ENCODE data around the gene AK8.
A peak's percentile ranks its signal among the peaks of the same experiment; 100 is the strongest.

AK8 gene

GRCh38 chr9:132749306-132749705 lies 128.8 kb downstream of the AK8 start:
- Histone ChIP-seq H3K27ac (ENCODE audit: low read depth in 2 of 2, low read length in 2 of 2) (no peak overlapping the region), H3K4me3 (ENCODE audit: low read length in 2 of 2) (no peak overlapping the region), H3K27me3 (ENCODE audit: control insufficient read depth in 2 of 2, insufficient read depth in 2 of 2, low read length in 2 of 2) (peaks cover 8 to 9% of the 10 kb centered on the region in 2 donors), H3K9me3 (ENCODE audit: control insufficient read depth in 2 of 2, low read length in 2 of 2) (no peaks in the 10 kb centered on the region), H3K36me3 (ENCODE audit: control insufficient read depth in 2 of 2, insufficient read depth in 2 of 2, low read length in 2 of 2) (no peaks in the 10 kb centered on the region), H3K9ac (ENCODE audit: low read depth in 1 of 2, low read length in 2 of 2) (no peak overlapping the region), H3K4me1 (ENCODE audit: control insufficient read depth in 2 of 2, insufficient read depth in 2 of 2, low read length in 2 of 2) (no peaks in the 10 kb centered on the region)

GRCh38 chr9:132748450-132748849 lies 129.6 kb downstream of the AK8 start:
- Histone ChIP-seq H3K4me3 (ENCODE audit: low read length in 2 of 2) (no peak overlapping the region), H3K27me3 (ENCODE audit: control insufficient read depth in 2 of 2, insufficient read depth in 2 of 2, low read length in 2 of 2) (peaks cover 13 to 15% of the 10 kb centered on the region in 2 donors), H3K27ac (ENCODE audit: low read depth in 2 of 2, low read length in 2 of 2) (no peak overlapping the region), H3K9ac (ENCODE audit: low read depth in 1 of 2, low read length in 2 of 2) (no peak overlapping the region), H3K9me3 (ENCODE audit: control insufficient read depth in 2 of 2, low read length in 2 of 2) (no peaks in the 10 kb centered on the region), H3K4me1 (ENCODE audit: control insufficient read depth in 2 of 2, insufficient read depth in 2 of 2, low read length in 2 of 2) (no peaks in the 10 kb centered on the region), H3K36me3 (ENCODE audit: control insufficient read depth in 2 of 2, insufficient read depth in 2 of 2, low read length in 2 of 2) (no peaks in the 10 kb centered on the region)

GRCh38 chr9:132745756-132746709 lies 132.1 kb downstream of the AK8 start:
- H3K9ac ChIP-seq (ENCODE audit: low read depth in 1 of 2, low read length in 2 of 2), result no peak overlapping the region
- H3K4me3 ChIP-seq (ENCODE audit: low read length in 2 of 2), result no peak overlapping the region
- H3K4me1 ChIP-seq (ENCODE audit: control insufficient read depth in 2 of 2, insufficient read depth in 2 of 2, low read length in 2 of 2), result no peaks in the 10 kb centered on the region
- H3K27me3 ChIP-seq (ENCODE audit: control insufficient read depth in 2 of 2, insufficient read depth in 2 of 2, low read length in 2 of 2), result peaks cover 15 to 17% of the 10 kb centered on the region in 2 donors
- H3K27ac ChIP-seq (ENCODE audit: low read depth in 2 of 2, low read length in 2 of 2), result no peak overlapping the region
- no peaks in the 10 kb centered on the region for H3K9me3 ChIP-seq (ENCODE audit: control insufficient read depth in 2 of 2, low read length in 2 of 2)
- no peaks in the 10 kb centered on the region for H3K36me3 ChIP-seq (ENCODE audit: control insufficient read depth in 2 of 2, insufficient read depth in 2 of 2, low read length in 2 of 2)

GRCh38 chr9:132744881-132745755 lies 133.0 kb downstream of the AK8 start:
- H3K4me3 ChIP-seq (ENCODE audit: low read length in 2 of 2), result peak overlapping the region in 1 of 2 donors; percentile 3
- no peak overlapping the region for H3K9ac ChIP-seq (ENCODE audit: low read depth in 1 of 2, low read length in 2 of 2)

GRCh38 chr9:132743931-132744479 lies 134.1 kb downstream of the AK8 start:
- H3K27ac ChIP-seq (ENCODE audit: low read depth in 2 of 2, low read length in 2 of 2), result no peak overlapping the region
- H3K36me3 ChIP-seq (ENCODE audit: control insufficient read depth in 2 of 2, insufficient read depth in 2 of 2, low read length in 2 of 2), result no peaks in the 10 kb centered on the region
- H3K27me3 ChIP-seq (ENCODE audit: control insufficient read depth in 2 of 2, insufficient read depth in 2 of 2, low read length in 2 of 2), result peaks cover 15 to 17% of the 10 kb centered on the region in 2 donors
- no peak overlapping the region for H3K4me3 ChIP-seq (ENCODE audit: low read length in 2 of 2)
- H3K9ac ChIP-seq (ENCODE audit: low read depth in 1 of 2, low read length in 2 of 2), result no peak overlapping the region
- no peaks in the 10 kb centered on the region for H3K9me3 ChIP-seq (ENCODE audit: control insufficient read depth in 2 of 2, low read length in 2 of 2)
- H3K4me1 ChIP-seq (ENCODE audit: control insufficient read depth in 2 of 2, insufficient read depth in 2 of 2, low read length in 2 of 2), result peaks cover 0 to 7% of the 10 kb centered on the region in 2 donors

More at GRCh38 chr9:132744881-132745755, 133.0 kb downstream of the AK8 start:
- Histone ChIP-seq H3K36me3 (ENCODE audit: control insufficient read depth in 2 of 2, insufficient read depth in 2 of 2, low read length in 2 of 2) (no peaks in the 10 kb centered on the region), H3K27ac (ENCODE audit: low read depth in 2 of 2, low read length in 2 of 2) (no peak overlapping the region), H3K27me3 (ENCODE audit: control insufficient read depth in 2 of 2, insufficient read depth in 2 of 2, low read length in 2 of 2) (peaks cover 15 to 17% of the 10 kb centered on the region in 2 donors), H3K4me1 (ENCODE audit: control insufficient read depth in 2 of 2, insufficient read depth in 2 of 2, low read length in 2 of 2) (no peaks in the 10 kb centered on the region), H3K9me3 (ENCODE audit: control insufficient read depth in 2 of 2, low read length in 2 of 2) (no peaks in the 10 kb centered on the region)

- Histone ChIP-seq H3K9me3 (ENCODE audit: control insufficient read depth in 2 of 2, low read length in 2 of 2) (no peaks in the 10 kb centered on the region), H3K27ac (ENCODE audit: low read depth in 2 of 2, low read length in 2 of 2) (no peak overlapping the region), H3K4me1 (ENCODE audit: control insufficient read depth in 2 of 2, insufficient read depth in 2 of 2, low read length in 2 of 2) (peaks cover 0 to 7% of the 10 kb centered on the region in 2 donors), H3K4me3 (ENCODE audit: low read length in 2 of 2) (no peak overlapping the region), H3K9ac (ENCODE audit: low read depth in 1 of 2, low read length in 2 of 2) (no peak overlapping the region), H3K36me3 (ENCODE audit: control insufficient read depth in 2 of 2, insufficient read depth in 2 of 2, low read length in 2 of 2) (no peaks in the 10 kb centered on the region), H3K27me3 (ENCODE audit: control insufficient read depth in 2 of 2, insufficient read depth in 2 of 2, low read length in 2 of 2) (peaks cover 15 to 17% of the 10 kb centered on the region in 2 donors)
Observed at GRCh38 chr9:132742821-132743311, 135.2 kb downstream of the AK8 start.

GRCh38 chr9:132740526-132741309 lies 137.4 kb downstream of the AK8 start:
- Histone ChIP-seq H3K27ac (ENCODE audit: low read depth in 2 of 2, low read length in 2 of 2) (no peak overlapping the region), H3K4me1 (ENCODE audit: control insufficient read depth in 2 of 2, insufficient read depth in 2 of 2, low read length in 2 of 2) (peaks cover 0 to 7% of the 10 kb centered on the region in 2 donors), H3K36me3 (ENCODE audit: control insufficient read depth in 2 of 2, insufficient read depth in 2 of 2, low read length in 2 of 2) (no peaks in the 10 kb centered on the region), H3K27me3 (ENCODE audit: control insufficient read depth in 2 of 2, insufficient read depth in 2 of 2, low read length in 2 of 2) (peaks cover 12 to 14% of the 10 kb centered on the region in 2 donors), H3K4me3 (ENCODE audit: low read length in 2 of 2) (no peak overlapping the region), H3K9ac (ENCODE audit: low read depth in 1 of 2, low read length in 2 of 2) (no peak overlapping the region), H3K9me3 (ENCODE audit: control insufficient read depth in 2 of 2, low read length in 2 of 2) (no peaks in the 10 kb centered on the region)

- H3K27ac ChIP-seq (ENCODE audit: low read depth in 2 of 2, low read length in 2 of 2), result peak overlapping the region; percentile 10 to 24
- H3K4me3 ChIP-seq (ENCODE audit: low read length in 2 of 2), result no peak overlapping the region
- no peak overlapping the region for H3K9ac ChIP-seq (ENCODE audit: low read depth in 1 of 2, low read length in 2 of 2)
- no peaks in the 10 kb centered on the region for H3K36me3 ChIP-seq (ENCODE audit: control insufficient read depth in 2 of 2, insufficient read depth in 2 of 2, low read length in 2 of 2)
- H3K4me1 ChIP-seq (ENCODE audit: control insufficient read depth in 2 of 2, insufficient read depth in 2 of 2, low read length in 2 of 2), result peaks cover 0 to 7% of the 10 kb centered on the region in 2 donors
- H3K9me3 ChIP-seq (ENCODE audit: control insufficient read depth in 2 of 2, low read length in 2 of 2), result no peaks in the 10 kb centered on the region
- H3K27me3 ChIP-seq (ENCODE audit: control insufficient read depth in 2 of 2, insufficient read depth in 2 of 2, low read length in 2 of 2), result peaks cover 8 to 12% of the 10 kb centered on the region in 2 donors
Observed at GRCh38 chr9:132739710-132740310, 138.3 kb downstream of the AK8 start.

GRCh38 chr9:132733260-132733815 lies 144.7 kb downstream of the AK8 start:
- no peak overlapping the region for H3K4me3 ChIP-seq (ENCODE audit: low read length in 2 of 2)
- H3K27me3 ChIP-seq (ENCODE audit: control insufficient read depth in 2 of 2, insufficient read depth in 2 of 2, low read length in 2 of 2), result no peaks in the 10 kb centered on the region
- H3K4me1 ChIP-seq (ENCODE audit: control insufficient read depth in 2 of 2, insufficient read depth in 2 of 2, low read length in 2 of 2), result peaks cover 0 to 6% of the 10 kb centered on the region in 2 donors
- no peaks in the 10 kb centered on the region for H3K36me3 ChIP-seq (ENCODE audit: control insufficient read depth in 2 of 2, insufficient read depth in 2 of 2, low read length in 2 of 2)
- H3K9me3 ChIP-seq (ENCODE audit: control insufficient read depth in 2 of 2, low read length in 2 of 2), result no peaks in the 10 kb centered on the region
- no peak overlapping the region for H3K9ac ChIP-seq (ENCODE audit: low read depth in 1 of 2, low read length in 2 of 2)
- no peak overlapping the region for H3K27ac ChIP-seq (ENCODE audit: low read depth in 2 of 2, low read length in 2 of 2)

Measured in mucosa of rectum (tissue), 2 donors.